Pancreas (tissue), 10 donors: Measurements from ENCODE around the gene PNPLA8. TPM values are rescaled to one million over a fixed set of nuclear protein-coding genes. Genes with fewer than 3 reads are reported as not detected.

Experiments used
- ATAC-seq, 4 donors: fragments of 200-7000 bp; cut with Tn5 transposase; one replicate each; pipeline versions ENCODE4 v1.8.0 to v1.9.1; 2020; ENCODE audit warnings: mild to moderate bottlenecking in 4 of 4, moderate library complexity in 4 of 4
- DNase-seq, 6 donors: peaks; one replicate each; pipeline ENCODE4 v3.0.0-alpha.2; 2020
- FAIRE-seq: peaks from 2 replicates; lab custom pipeline; 2012; peaks lifted over from hg19 to GRCh38; lab: Jason Lieb, UNC
- H3K27ac ChIP-seq, 4 donors: fragments of 200-600 bp; sonication (generic); 1 replicate in 3 of 4; 2 replicates in 1 of 4; pipeline versions ENCODE4 v1.5.0 to v1.8.0; 2020
- H3K27me3 ChIP-seq, 4 donors: fragments of 200-600 bp; one replicate each; pipeline ENCODE4 v1.8.0; 2021
- H3K36me3 ChIP-seq, 3 donors: fragments of 200-600 bp; sonication (generic) in 1 of 3; one replicate each; pipeline versions ENCODE4 v1.5.0 to v1.8.0; 2020 to 2021
- H3K4me1 ChIP-seq, 3 donors: fragments of 200-600 bp; one replicate each; pipeline ENCODE4 v1.8.0; 2021
- H3K4me3 ChIP-seq, 4 donors: fragments of 200-600 bp; sonication (generic) in 2 of 4; one replicate each; pipeline versions ENCODE4 v1.5.0 to v1.8.0; 2020 to 2021
- H3K9me3 ChIP-seq, 4 donors: fragments of 200-600 bp; one replicate each; pipeline ENCODE4 v1.8.0; 2021
- WGBS, 2 donors: extraction: QIAGEN DNeasy Blood & Tissue Kit; methylation state at CpG; one replicate each; pipeline ENCODE4 v1.1.7; 2013; 5-methylcytosine and 5-hydroxymethylcytosine counted together
- intact Hi-C, 3 donors: fragments of 100-400 bp; cut with DNase I; formaldehyde crosslinking; loops; one replicate each; pipeline versions ENCODE4 v1.11.1 to v1.14.2; 2022
- polyA plus RNA-seq, 2 donors: library from polyadenylated mRNA; stranded (reverse); fragments of 200-250 nt; gene quantifications; one replicate each; pipeline ENCODE4 v1.2.3, GENCODE V29; 2013
- total RNA-seq, 6 donors: library from RNA; stranded (reverse); fragmentation: NEBNext Ultra II Directional in 4 of 6; extraction: Animal tissue kit (Norgen Biotek cat#: 25700) in 4 of 6; gene quantifications; one replicate each; pipeline versions ENCODE4 v1.2.1 to v1.2.4, GENCODE V29; 2021 to 2023
- TF ChIP-seq, protein P1 (sequence below), 4 donors: fragments of 200-600 bp; sonication (generic) in 3 of 4; IDR thresholded peaks; one replicate each; pipeline versions ENCODE4 v1.5.0 to v1.8.0; 2021; ENCODE audit warnings: antibody characterized with exemption in 4 of 4
- donor health status: healthy with polysubstance abuse.
- donor health status: DM: no; HTN: no; CAD: no; lungs with moderate emphysema.
- donor health status: DM: no; HTN: no; CAD: no.
- donor health status: control.
- donor health status: control.
- donor health status: Bipolar disorder and iron deficiency.
- donor health status: DM: yes; HTN: yes; CAD: no.
- donor health status: DM: no; HTN: no; CAD: no.
- donor health status: DM: no; HTN: no; CAD: no.
- donor health status: DM: yes; HTN: yes; CAD: no.

PNPLA8 gene
- total and polyA plus RNA-seq, 8 donors: 5.2 to 13.4 (median 10.1) TPM

DNA sequence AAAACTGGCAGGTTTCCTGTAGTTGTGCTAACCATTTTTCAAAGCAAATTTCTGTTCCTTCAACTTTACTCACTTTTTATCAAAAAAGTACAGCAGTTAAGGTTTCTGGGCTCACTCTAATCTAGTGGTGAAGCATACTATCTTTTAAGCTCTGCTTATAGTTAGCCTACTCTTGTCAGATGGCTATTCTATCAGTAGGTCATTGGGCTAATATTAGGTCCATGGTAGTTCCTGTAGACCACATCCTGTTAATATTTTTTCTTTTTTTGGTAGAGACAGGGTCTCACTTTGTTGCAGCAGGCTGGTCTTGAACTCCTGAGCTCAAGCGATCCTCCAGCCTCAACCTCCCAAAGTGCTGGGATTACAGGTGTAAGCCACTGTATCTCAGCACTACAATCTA is 41.8 kb downstream of the PNPLA8 start:
- WGBS, 2 donors: 67 to 76% methylated on average over 1 of the region's 1 CpG
- Histone ChIP-seq H3K4me1 (peaks cover 0 to 11% (median 0%) of the 10 kb centered on the region in 3 donors), H3K9me3 (no peaks in the 10 kb centered on the region), H3K36me3 (peaks cover 0 to 3% (median 0%) of the 10 kb centered on the region in 3 donors), H3K4me3 (no peak overlapping the region), H3K27ac (no peak overlapping the region), H3K27me3 (no peaks in the 10 kb centered on the region)
- TF ChIP-seq, protein P1, sequence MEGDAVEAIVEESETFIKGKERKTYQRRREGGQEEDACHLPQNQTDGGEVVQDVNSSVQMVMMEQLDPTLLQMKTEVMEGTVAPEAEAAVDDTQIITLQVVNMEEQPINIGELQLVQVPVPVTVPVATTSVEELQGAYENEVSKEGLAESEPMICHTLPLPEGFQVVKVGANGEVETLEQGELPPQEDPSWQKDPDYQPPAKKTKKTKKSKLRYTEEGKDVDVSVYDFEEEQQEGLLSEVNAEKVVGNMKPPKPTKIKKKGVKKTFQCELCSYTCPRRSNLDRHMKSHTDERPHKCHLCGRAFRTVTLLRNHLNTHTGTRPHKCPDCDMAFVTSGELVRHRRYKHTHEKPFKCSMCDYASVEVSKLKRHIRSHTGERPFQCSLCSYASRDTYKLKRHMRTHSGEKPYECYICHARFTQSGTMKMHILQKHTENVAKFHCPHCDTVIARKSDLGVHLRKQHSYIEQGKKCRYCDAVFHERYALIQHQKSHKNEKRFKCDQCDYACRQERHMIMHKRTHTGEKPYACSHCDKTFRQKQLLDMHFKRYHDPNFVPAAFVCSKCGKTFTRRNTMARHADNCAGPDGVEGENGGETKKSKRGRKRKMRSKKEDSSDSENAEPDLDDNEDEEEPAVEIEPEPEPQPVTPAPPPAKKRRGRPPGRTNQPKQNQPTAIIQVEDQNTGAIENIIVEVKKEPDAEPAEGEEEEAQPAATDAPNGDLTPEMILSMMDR (IDR thresholded peaks at IDR 0.05): no peak
- FAIRE-seq (no peak), ATAC-seq (no peak), DNase-seq (no peak)
- intact Hi-C loops: no loop called here

DNA sequence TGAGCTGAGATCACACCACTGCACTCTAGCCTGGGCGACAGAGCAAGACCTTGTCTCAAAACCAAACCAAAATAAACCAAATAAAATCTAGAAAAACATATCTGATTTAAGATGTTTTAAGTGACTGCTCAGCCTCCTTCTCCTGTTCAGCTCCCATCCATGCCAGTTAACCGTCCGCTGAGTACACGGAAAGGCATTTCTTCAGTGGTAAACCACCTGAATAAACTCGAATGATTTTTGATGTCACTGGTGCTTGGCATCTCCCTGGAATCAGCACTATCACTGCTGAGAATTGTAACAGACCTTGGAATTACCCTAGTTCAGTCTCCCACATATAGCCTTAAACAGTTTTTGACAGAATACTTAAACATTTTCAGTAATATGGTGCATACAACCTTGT is 45.6 kb downstream of the PNPLA8 start:
- Histone ChIP-seq H3K4me3 (no peak overlapping the region), H3K27me3 (no peaks in the 10 kb centered on the region), H3K4me1 (no peaks in the 10 kb centered on the region), H3K36me3 (peaks cover 0 to 3% (median 0%) of the 10 kb centered on the region in 3 donors), H3K27ac (no peak overlapping the region), H3K9me3 (no peaks in the 10 kb centered on the region)
- TF ChIP-seq, protein P1 (IDR thresholded peaks at IDR 0.05): no peak
- no peak for ATAC-seq
- intact Hi-C loops: no loop called here
- 87 to 88% methylated on average over 5 of the region's 5 CpGs for WGBS, 2 donors
- FAIRE-seq: no peak
- DNase-seq: no peak

DNA sequence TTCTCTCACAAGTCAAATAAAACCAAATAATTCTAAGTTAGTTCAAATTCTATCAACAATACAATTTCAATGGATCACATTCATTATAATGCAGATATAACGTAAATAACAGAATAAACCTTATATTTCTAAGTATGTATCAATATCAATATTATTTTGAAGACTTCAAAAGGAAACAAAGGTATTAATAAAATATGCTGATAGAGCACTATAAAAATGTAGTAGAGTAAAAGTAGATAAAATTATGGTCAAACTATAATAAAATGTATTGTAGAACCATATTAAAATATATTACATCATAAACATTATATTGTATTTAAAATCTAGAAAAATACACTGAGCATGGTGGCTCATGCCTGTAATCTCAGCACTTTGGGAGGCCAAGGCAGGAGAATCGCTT is 46.2 kb downstream of the PNPLA8 start:
- Histone ChIP-seq H3K36me3 (peaks cover 0 to 3% (median 0%) of the 10 kb centered on the region in 3 donors), H3K27me3 (no peaks in the 10 kb centered on the region), H3K4me1 (no peaks in the 10 kb centered on the region), H3K27ac (no peak overlapping the region), H3K9me3 (no peaks in the 10 kb centered on the region), H3K4me3 (no peak overlapping the region)
- TF ChIP-seq, protein P1 (IDR thresholded peaks at IDR 0.05): no peak
- DNase-seq (no peak), ATAC-seq (no peak), FAIRE-seq (peak; percentile 41)
- intact Hi-C loops: no loop called here
- WGBS, 2 donors: 94 to 96% methylated on average over 2 of the region's 2 CpGs

DNA sequence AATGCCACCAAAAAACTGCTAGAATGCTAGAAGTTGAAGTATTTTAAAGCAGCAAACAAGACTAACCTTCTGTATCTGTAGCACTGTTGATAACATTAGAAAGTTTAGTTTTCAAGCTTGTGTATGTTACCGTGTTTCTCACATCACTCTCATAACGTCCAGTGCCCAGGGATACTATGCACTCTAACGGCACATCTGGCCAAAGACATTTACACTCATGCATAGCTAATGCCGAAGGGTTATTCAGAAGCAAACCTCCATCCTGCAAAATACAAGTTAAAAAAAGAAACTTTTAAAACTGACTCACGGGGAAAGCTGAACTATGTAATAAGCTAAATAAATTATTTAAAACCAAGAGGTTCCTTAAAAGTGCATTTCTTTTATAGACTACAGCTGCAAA is 46.8 kb downstream of the PNPLA8 start:
- TF ChIP-seq, protein P1 (IDR thresholded peaks at IDR 0.05): no peak
- no peak for ATAC-seq
- WGBS, 2 donors: 95 to 96% methylated on average over 5 of the region's 5 CpGs
- no peaks in the 10 kb centered on the region for H3K9me3 ChIP-seq
- no peaks in the 10 kb centered on the region for H3K27me3 ChIP-seq
- no peak overlapping the region for H3K27ac ChIP-seq
- no peak overlapping the region for H3K4me3 ChIP-seq
- no peak for DNase-seq
- intact Hi-C loops: no loop called here
- FAIRE-seq: no peak
- H3K36me3 ChIP-seq: peaks cover 0 to 3% (median 0%) of the 10 kb centered on the region in 3 donors
- no peaks in the 10 kb centered on the region for H3K4me1 ChIP-seq

DNA sequence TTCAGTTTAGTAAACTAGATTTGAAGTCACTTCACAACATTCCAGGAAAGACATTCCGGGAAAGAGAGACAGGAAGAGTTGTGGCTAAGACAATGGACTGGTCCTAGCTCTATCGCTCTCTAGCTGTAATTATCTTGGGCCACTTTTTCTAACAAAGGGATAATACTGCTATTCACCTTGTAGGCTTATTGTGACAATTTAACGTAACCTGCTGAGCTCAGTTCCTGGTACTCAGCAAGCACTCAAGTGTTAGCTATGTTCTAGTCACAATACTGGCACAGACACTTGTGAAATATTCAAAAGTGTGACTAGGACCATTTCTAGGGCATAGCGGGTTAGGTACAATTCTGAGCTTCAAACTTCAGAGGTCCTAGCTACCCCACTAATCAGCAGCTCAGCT is 57.7 kb downstream of the PNPLA8 start:
- TF ChIP-seq, protein P1 (IDR thresholded peaks at IDR 0.05): no peak
- H3K27me3 ChIP-seq: no peaks in the 10 kb centered on the region
- intact Hi-C loops: no loop called here
- 75 to 86% methylated on average over 4 of the region's 4 CpGs for WGBS, 2 donors
- H3K4me1 ChIP-seq: no peaks in the 10 kb centered on the region
- FAIRE-seq (no peak), ATAC-seq (no peak), DNase-seq (no peak)
- H3K27ac ChIP-seq: no peak overlapping the region
- H3K4me3 ChIP-seq: no peak overlapping the region
- no peaks in the 10 kb centered on the region for H3K36me3 ChIP-seq
- H3K9me3 ChIP-seq: no peaks in the 10 kb centered on the region
